22Rv1 (cell line): ENCODE results near the gene MPRIP.

ENCODE experiments used
- H3K27ac ChIP-seq: fragments of 450-650 bp; 2 replicates; pipeline ENCODE4 v1.5.1; 2017
- ZFX ChIP-seq: fragments of 450-650 bp; IDR thresholded peaks from 2 replicates; pipeline ENCODE4 v1.6.1; 2017; ENCODE audit warnings: antibody characterized with exemption, borderline replicate concordance
- TF ChIP-seq, protein P1 (sequence below): fragments of 450-650 bp; IDR thresholded peaks from 2 replicates; pipeline ENCODE4 v1.5.1; 2017; ENCODE audit warnings: mild to moderate bottlenecking

The MPRIP gene

DNA sequence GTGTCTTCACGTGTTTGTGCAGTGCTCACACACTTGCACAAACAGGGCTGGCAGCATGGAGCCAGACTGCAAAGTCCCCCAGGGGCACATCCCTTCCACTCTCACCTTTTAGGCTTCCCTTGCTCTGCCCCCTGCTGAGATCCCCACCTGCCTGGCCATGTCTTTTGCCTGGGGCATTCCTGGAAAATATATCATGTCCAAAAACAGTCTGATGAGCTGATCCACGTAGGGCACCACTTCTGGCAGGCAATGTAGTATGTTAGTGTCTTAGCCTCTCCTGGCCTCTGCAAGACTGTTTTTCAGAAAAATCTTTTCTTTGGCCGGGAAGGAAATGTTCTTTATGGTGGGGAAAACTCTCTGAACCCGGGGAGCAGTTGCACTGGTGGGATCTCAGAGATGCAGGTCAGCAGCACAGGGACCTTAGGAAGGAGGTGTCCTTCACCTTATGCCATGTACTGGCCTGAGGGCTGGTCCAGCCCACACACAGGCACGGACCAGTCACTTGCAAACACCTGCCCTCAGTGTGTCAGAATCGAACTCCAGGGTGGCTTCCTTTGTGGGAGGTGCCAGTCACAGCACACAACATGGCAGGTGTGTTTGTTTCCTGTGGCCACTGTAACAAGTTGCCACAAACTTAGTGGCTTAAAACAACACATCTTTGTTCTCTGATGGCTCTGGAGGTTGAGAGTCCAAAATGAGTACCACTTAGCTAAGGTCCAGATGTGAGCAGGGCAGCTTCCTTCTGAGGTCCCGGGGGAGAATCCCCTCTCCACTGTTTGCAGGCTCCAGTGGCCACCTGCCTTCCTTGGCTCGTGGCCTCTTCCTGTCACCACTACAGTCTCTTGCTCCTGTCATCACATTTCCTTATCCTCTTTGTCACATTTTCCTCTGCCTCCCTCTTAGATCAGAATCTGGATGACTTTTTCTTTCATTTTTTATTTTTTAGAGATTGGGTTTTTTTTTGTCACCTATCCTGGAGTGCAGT lies 46.6 kb downstream of the MPRIP start:
- H3K27ac ChIP-seq = no peak overlapping the region

DNA sequence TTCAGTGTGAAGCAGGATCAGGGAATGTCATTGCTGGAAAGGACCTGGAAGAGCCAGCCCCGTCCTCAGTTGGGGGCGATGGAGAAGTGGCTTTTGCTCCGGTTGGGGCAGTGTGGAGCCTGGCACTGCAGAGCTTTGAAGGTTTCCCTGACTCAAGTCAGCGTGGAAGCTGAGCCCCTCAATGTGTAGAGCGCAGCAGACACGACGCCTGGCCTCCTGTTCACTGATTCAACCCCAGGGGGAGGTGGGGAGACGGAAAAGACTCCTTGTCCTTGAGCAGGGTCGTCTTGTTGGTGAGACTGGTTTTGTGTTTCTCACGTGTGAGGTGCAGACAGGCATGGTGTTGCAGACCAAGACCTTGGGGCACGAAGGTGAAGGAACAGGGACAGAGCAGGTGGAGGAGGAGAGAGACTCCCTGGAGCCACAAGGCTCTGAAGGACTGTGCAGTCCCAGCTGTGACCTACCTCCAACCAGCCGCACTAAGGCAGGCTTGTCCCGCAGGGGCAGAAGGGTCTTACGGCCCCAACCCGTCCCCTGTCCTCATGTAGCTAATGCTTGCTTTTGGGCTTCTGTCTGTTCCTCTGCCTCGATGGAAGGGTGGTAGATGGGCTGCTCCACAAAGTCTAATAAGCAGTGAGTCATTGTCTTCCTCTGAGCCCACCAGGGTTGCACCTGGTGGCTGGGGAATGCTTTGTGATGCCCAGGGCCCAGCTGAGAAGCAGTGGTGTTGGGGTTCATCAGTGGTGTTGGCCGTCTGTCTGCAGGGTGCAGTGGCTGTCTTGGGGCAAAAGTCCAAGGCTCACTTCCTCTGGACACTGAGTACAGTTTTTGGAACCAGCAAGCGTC lies 47.8 kb downstream of the MPRIP start:
- TF ChIP-seq, protein P1, sequence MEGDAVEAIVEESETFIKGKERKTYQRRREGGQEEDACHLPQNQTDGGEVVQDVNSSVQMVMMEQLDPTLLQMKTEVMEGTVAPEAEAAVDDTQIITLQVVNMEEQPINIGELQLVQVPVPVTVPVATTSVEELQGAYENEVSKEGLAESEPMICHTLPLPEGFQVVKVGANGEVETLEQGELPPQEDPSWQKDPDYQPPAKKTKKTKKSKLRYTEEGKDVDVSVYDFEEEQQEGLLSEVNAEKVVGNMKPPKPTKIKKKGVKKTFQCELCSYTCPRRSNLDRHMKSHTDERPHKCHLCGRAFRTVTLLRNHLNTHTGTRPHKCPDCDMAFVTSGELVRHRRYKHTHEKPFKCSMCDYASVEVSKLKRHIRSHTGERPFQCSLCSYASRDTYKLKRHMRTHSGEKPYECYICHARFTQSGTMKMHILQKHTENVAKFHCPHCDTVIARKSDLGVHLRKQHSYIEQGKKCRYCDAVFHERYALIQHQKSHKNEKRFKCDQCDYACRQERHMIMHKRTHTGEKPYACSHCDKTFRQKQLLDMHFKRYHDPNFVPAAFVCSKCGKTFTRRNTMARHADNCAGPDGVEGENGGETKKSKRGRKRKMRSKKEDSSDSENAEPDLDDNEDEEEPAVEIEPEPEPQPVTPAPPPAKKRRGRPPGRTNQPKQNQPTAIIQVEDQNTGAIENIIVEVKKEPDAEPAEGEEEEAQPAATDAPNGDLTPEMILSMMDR = no peak
- no peak for TF ChIP-seq ZFX
- H3K27ac ChIP-seq = peak overlapping the region; percentile 46

More for the DNA sequence above, 46.6 kb downstream of the MPRIP start:
- TF ChIP-seq, protein P1 = no peak
- no peak for TF ChIP-seq ZFX

DNA sequence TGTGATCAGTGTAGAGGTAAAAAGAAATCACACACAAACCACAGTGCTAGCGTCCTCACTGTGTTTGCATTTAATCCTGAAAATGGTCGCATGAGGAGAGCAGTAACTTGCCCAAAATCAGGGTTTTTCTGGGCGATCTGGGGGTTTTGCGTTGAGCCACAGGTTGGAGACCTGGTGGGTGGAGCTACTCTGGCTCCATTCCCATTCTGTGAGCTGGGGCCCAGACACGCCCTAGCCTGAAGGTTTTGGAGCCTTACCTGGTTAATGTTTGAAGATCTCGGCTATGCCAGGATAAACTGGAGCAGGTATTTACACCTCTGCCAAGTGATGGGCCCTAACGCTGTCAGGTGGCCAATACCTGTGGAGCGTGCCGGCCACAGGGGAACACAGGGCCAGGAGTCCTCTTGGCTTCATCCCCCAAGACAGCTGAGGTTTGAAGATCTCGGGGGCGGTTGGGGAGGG lies 48.4 kb downstream of the MPRIP start:
- H3K27ac ChIP-seq = peak overlapping the region; percentile 46
- TF ChIP-seq, protein P1 = no peak

DNA sequence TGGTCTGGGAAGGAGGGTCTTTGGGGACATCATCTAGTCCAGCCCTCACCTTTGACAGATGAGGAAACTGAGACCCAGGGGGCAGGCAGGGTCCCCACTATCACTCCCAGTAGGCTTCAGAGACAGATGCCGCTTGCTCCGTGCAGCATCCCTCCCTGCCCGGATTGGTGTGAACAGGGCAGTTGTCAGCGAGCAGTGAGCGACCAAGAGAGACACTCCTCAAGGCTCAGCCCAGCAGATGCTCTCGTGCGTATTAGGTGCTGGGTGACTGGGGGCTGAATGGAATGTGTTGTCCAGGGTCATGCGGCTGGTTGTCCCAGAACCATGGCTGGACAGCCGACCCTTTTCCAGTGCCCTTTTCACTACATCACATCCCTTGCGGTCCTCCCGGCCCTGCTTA lies 49.0 kb downstream of the MPRIP start:
- TF ChIP-seq, protein P1 = no peak
- no peak for TF ChIP-seq ZFX
- no peak overlapping the region for H3K27ac ChIP-seq

DNA sequence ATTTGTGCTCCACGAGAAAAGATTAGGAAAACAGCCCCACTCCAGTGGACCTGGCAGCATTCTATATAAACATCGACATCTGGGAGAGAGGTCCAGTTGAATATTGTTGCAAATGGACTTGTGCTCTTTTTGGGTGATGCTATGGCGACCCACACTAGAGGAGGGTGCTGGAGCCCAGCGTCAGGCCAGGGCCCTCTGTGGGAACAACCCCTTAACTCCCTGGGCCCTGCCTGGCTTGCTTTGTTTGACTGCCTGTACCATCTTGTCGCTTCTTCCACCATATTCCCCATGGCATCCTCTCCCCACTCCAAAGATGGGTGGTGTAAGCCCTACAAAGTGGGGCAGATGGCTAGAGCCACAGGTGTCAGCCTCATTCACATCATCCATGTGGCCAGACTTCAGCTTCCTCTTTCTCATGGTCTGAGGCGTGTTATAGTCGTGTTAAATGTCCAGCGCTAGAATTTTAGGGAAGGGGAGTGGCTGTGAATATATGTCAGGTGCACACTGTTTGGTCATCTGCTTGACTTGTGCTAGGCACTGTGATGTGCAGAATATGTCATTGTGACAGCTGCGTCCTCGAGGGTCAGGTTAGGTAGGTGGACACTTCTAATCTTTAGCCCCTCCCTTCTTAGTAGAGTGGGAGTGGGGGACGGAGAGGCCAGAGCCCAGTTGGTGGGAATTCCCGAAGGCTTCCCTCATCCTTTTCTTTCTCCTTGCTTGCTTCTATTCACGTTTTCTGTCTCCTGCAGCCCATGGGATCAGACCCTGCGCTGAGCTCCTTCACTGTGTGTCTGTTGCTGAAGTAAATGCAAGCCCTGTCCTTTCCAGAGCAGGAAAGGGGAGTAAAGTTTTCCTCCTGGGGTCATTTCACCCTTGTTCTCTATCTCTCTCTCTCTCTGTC lies 49.8 kb downstream of the MPRIP start:
- H3K27ac ChIP-seq = no peak overlapping the region

DNA sequence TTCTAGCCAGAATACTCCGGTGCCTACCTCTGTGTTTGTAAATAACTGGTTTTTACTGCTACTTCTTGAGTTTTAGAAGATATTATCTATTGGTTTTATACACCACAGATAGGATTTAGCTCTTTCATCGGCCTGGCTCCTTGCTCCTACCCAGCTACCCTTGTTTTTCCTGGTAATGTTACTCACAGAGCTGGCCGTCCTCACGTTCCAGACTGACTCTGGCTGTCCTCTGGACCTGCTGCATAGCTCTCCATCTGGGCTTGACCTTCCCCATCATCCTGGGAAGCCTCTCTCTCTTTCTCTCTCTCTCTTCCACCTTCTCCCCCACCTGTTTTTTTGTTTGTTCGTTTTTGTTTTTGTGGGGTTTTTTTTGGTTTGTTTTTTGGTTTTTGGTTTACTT lies 51.5 kb downstream of the MPRIP start:
- H3K27ac ChIP-seq = no peak overlapping the region
- TF ChIP-seq, protein P1 = no peak
- TF ChIP-seq ZFX = no peak

More for the DNA sequence above, 49.8 kb downstream of the MPRIP start:
- no peak for TF ChIP-seq ZFX
- TF ChIP-seq, protein P1 = no peak
